NB4 (cell line): Measurements from ENCODE around the gene CCDC178.

Experiments used
- DNase-seq: peaks from one replicate; pipeline ENCODE4 v3.0.0; 2010; ENCODE audit warnings: low read depth
- H3K4me3 ChIP-seq: one replicate; pipeline ENCODE4 v1.5.1; 2011; ENCODE audit warnings: mild to moderate bottlenecking, low read depth, low read length, moderate library complexity
- CTCF ChIP-seq: IDR thresholded peaks from one replicate; pipeline ENCODE4 v1.5.1; 2012; ENCODE audit warnings: low read depth, low read length
- MYC ChIP-seq: IDR thresholded peaks from 2 replicates; pipeline ENCODE4 v1.6.1; 2011; ENCODE audit warnings: low read depth, low read length
- POLR2A ChIP-seq: IDR thresholded peaks from 2 replicates; pipeline ENCODE4 v1.6.1; 2011; ENCODE audit warnings: mild to moderate bottlenecking; ENCODE audit not compliant: insufficient read length; ENCODE audit errors: extremely low read depth
- TF ChIP-seq, protein P1 (sequence below): IDR thresholded peaks from 2 replicates; pipeline ENCODE4 v1.6.1; 2011; ENCODE audit warnings: low read depth, low read length

Gene CCDC178

GRCh38 chr18:33275843-33276242 is 164.7 kb downstream of the CCDC178 start:
- DNase-seq: no peak
- no peak for TF ChIP-seq POLR2A
- TF ChIP-seq, protein P1, sequence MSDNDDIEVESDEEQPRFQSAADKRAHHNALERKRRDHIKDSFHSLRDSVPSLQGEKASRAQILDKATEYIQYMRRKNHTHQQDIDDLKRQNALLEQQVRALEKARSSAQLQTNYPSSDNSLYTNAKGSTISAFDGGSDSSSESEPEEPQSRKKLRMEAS: no peak
- no peak for TF ChIP-seq MYC
- no peak for TF ChIP-seq CTCF
- no peak overlapping the region for H3K4me3 ChIP-seq

DNA sequence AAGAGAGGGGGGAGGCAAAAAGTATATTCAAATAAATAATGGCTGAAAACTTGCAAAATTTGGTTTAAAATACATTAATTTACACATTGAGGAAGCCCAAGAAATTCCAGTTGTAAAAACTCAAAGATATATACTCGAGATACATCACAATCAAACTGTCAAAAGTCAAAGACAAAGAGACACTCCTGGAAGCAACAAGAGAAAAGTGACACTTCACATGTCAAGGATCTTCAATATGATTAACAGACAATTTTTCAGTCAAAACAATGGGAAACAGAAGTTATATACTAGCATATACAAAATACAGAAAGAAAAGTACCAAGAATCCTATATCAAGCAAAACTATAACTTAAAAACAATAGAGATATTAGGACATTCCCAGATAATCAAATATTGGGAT is 170.2 kb downstream of the CCDC178 start:
- no peak overlapping the region for H3K4me3 ChIP-seq
- no peak for DNase-seq
- TF ChIP-seq MYC (no peak), CTCF (no peak), POLR2A (no peak)
- TF ChIP-seq, protein P1: no peak

GRCh38 chr18:33269223-33269622 is 171.3 kb downstream of the CCDC178 start:
- no peak for DNase-seq
- TF ChIP-seq, protein P1: no peak
- TF ChIP-seq POLR2A: no peak
- no peak for TF ChIP-seq MYC
- TF ChIP-seq CTCF: no peak
- no peak overlapping the region for H3K4me3 ChIP-seq

- no peak overlapping the region for H3K4me3 ChIP-seq
- no peak for TF ChIP-seq POLR2A
- DNase-seq: no peak
Observed at GRCh38 chr18:33264566-33264965, 176.0 kb downstream of the CCDC178 start.

GRCh38 chr18:33239298-33239697 is 201.2 kb downstream of the CCDC178 start:
- no peak for TF ChIP-seq MYC
- TF ChIP-seq, protein P1: no peak
- no peak for TF ChIP-seq CTCF
- TF ChIP-seq POLR2A: no peak
- DNase-seq: no peak
- H3K4me3 ChIP-seq: no peak overlapping the region

GRCh38 chr18:33232318-33232626 is 208.2 kb downstream of the CCDC178 start:
- TF ChIP-seq CTCF: no peak
- TF ChIP-seq POLR2A: no peak
- TF ChIP-seq MYC: no peak
- TF ChIP-seq, protein P1: no peak

More at GRCh38 chr18:33232318-33232626, 208.2 kb downstream of the CCDC178 start:
- no peak for DNase-seq
- H3K4me3 ChIP-seq: no peak overlapping the region
